Lower leg skin (tissue), 4 donors: ENCODE results near the gene NISCH. TPM values are rescaled to one million over a fixed set of nuclear protein-coding genes. Genes with fewer than 3 reads are reported as not detected.

Source experiments
- DNase-seq, 2 donors: peaks; one replicate each; pipeline ENCODE4 v3.0.0-alpha.2; 2019; ENCODE audit warnings: low spot score in 2 of 2
- H3K4me3 ChIP-seq: fragments of 200-600 bp; sonication (generic); 2 replicates; pipeline ENCODE4 v1.5.1; 2017; ENCODE audit warnings: mild to moderate bottlenecking, low read depth; ENCODE audit not compliant: poor library complexity, severe bottlenecking
- CTCF ChIP-seq, 3 donors: fragments of 450-650 bp; IDR thresholded peaks; one replicate each; pipeline ENCODE4 v1.5.1; 2016; ENCODE audit warnings: antibody characterized with exemption in 3 of 3, mild to moderate bottlenecking in 3 of 3, moderate library complexity in 2 of 3
- POLR2A ChIP-seq, 2 donors: fragments of 450-650 bp; IDR thresholded peaks; one replicate each; pipeline ENCODE4 v1.6.1; 2016 to 2017; ENCODE audit warnings: antibody characterized with exemption in 2 of 2, mild to moderate bottlenecking in 1 of 2, moderate library complexity in 1 of 2
- WGBS, 2 donors: methylation state at CpG; one replicate each; pipeline ENCODE4 v1.1.5; 2018; 5-methylcytosine and 5-hydroxymethylcytosine counted together
- intact Hi-C: fragments of 100-400 bp; cut with DNase I; formaldehyde crosslinking; loops from one replicate; pipeline ENCODE4 v1.15.0; 2023; ENCODE audit warnings: low total_unique reads
- total RNA-seq, 4 donors: library from RNA; depleted of rRNA; stranded (reverse); fragments of >200 nt; gene quantifications; one replicate each; pipeline ENCODE4 v1.1.0, GENCODE V29; 2016

Gene NISCH
- total RNA-seq, 4 donors from 2014 or later = 69.9 to 133 (median 85.9) TPM

- no peak overlapping the region for H3K4me3 ChIP-seq
- 63 to 73% methylated on average over 21 to 24 of the region's 24 CpGs for WGBS, 2 donors
- TF ChIP-seq CTCF (IDR thresholded peaks at IDR 0.05) = no peak
- TF ChIP-seq POLR2A (IDR thresholded peaks at IDR 0.05) = no peak
- intact Hi-C loops = no loop called here
- peak; percentile 66 to 91 for DNase-seq
Observed at GRCh38 chr3:52498137-52499054, 43.0 kb downstream of the NISCH start.

GRCh38 chr3:52501046-52501445 is 45.6 kb downstream of the NISCH start:
- intact Hi-C loops = no loop called here
- no peak for DNase-seq
- TF ChIP-seq CTCF (IDR thresholded peaks at IDR 0.05) = no peak
- no peak for TF ChIP-seq POLR2A (IDR thresholded peaks at IDR 0.05)
- H3K4me3 ChIP-seq = no peak overlapping the region
- 79 to 82% methylated on average over 7 to 11 of the region's 11 CpGs for WGBS, 2 donors

GRCh38 chr3:52502001-52502400 is 46.6 kb downstream of the NISCH start:
- intact Hi-C loops = no loop called here
- TF ChIP-seq CTCF (IDR thresholded peaks at IDR 0.05) (no peak), POLR2A (IDR thresholded peaks at IDR 0.05) (no peak)
- DNase-seq = no peak
- WGBS, 2 donors = 83 to 87% methylated on average over 7 to 11 of the region's 11 CpGs
- H3K4me3 ChIP-seq = no peak overlapping the region

- TF ChIP-seq CTCF (IDR thresholded peaks at IDR 0.05) (no peak), POLR2A (IDR thresholded peaks at IDR 0.05) (no peak)
- H3K4me3 ChIP-seq = no peak overlapping the region
- WGBS, 2 donors = 80 to 96% methylated on average over 1 to 11 of the region's 11 CpGs
- no peak for DNase-seq
- intact Hi-C loops = no loop called here
Observed at GRCh38 chr3:52502808-52503350, 47.5 kb downstream of the NISCH start.

- TF ChIP-seq POLR2A (IDR thresholded peaks at IDR 0.05) (no peak), CTCF (IDR thresholded peaks at IDR 0.05) (no peak)
- DNase-seq = no peak
- intact Hi-C loops = no loop called here
- WGBS, 2 donors = 58 to 68% methylated on average over 16 to 23 of the region's 23 CpGs
- no peak overlapping the region for H3K4me3 ChIP-seq
Observed at GRCh38 chr3:52503788-52504424, 48.5 kb downstream of the NISCH start.
